Measurements from ENCODE around the gene RGS5.

Gene RGS5

DNA sequence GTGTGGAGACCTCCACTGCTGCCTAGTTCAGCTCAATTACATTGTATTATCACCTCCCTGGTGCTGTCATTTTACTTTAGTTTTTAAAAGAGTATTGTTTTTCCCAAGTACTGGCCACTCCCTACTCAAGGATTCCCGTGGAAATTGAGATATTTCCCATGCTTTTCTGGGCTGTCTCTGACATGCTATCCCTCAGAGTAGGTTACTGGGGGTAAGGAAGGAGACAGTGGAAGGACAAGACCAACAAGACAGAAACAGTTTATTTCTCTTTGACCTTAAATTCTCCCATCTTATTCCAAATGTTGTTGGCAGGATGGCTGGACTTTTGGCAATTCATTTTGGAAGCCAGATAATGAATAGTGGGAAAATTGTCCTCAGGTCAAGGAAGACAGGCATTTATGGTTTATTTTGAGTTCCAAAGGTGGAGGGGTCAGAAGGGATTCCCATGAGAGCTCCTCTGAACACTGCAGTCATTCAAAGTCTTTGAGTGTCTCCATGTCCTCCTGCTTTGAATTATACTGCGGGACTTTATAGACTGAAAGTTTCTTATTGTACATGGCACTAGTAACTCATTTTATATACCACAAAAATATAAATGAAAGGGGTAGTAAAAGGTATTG, 20.3 kb downstream of the RGS5 start:
- DNase-seq (ENCODE audit: low read depth): no peak

DNA sequence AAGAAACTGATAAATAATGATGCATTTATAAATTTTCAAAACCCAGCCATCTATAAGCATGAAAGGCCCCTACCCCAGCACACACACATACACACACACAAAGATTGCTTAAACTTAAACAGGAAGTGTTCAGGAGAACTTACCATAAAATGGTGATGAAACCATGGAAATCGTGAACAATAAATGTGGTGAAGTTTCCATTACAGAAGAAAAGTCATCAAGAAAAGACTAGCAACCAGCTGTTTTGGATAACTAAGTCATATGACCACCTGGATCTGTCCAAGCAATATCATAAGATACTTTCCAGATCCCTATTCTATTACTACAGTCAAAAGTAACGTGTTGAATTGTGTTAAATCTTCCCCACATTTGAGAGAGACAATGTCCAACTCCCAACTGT, 24.1 kb downstream of the RGS5 start:
- DNase-seq (ENCODE audit: low read depth): no peak

DNA sequence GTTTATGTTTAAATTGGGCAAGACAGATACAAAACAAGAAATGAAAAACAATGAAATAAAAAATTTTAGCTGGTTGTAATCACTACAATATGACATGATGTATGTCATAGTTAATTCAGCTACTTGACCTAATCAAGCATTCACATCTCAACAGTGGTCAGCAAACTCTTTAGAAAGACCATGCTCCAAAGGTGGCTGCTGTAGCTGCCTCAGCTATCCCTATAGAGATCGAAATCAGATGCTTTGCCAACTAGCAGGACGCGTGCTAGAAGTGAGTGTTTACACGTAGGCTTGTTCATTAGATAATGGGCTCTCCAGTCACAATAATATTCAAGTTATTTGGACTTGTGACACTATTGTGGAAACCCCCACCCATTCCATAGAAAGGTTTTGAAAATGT, 25.9 kb downstream of the RGS5 start:
- DNase-seq (ENCODE audit: low read depth): no peak

DNA sequence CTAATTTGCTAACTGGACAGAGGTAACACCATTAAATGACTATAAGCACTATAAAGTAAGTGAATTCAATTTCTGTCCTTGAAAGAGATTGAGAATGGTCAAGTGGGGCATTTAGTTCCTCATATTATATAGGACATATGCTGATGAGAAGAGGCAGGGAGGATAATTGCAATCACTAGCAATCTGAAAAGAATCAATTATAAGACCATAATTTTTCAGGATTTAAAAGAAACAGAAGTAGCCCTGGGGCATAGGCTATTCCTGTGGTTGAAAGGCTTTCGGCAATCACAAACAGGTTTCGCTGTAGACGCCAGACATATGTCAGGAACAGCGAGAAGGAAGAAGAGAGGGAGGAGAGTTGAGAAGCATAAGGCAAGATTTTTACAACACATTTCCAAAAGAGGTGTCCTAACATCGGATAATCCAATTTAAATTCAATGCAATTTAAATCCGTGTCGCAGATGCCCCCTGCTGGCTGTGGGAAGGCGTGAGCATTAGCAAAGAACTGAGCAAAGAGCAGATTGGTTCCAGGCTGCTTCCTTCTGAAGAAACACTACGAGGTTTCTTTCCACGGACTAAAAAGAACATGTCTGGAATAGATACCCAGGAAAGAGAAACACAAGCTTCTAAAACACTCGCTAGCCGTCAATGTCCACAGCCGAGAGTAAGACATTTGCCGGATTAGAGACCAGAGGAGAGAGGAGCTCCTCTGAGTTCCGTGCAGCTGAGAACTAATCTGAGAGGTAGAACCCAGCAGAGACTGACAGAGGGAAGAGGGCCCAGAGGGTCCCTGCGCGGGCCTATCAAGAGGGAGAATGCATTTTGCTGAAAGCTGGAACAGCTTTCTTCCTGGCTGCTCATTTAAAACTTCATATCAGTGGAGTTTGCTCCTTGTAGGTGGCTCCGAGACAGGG, 27.9 kb downstream of the RGS5 start:
- no peak for DNase-seq (ENCODE audit: low read depth)

DNA sequence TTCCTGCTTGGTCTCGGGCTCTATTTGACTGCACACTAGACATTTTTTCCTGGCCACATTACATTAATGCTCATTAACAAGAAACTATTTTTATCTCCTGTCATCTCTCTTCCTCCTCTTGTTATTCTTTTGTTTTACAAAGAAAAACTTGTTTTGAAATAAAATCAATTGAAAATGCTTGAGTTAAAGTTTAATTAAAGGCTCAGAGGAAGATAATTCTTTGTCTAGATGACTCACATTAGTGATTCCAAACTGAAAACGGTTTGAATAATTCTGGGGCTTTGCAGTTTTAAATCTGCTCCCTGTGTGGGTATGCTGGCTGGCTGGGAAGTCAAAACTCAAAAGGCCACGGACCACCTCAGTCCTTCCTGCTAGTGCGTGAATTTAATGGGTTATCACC, 29.6 kb downstream of the RGS5 start:
- DNase-seq (ENCODE audit: low read depth): no peak

DNA sequence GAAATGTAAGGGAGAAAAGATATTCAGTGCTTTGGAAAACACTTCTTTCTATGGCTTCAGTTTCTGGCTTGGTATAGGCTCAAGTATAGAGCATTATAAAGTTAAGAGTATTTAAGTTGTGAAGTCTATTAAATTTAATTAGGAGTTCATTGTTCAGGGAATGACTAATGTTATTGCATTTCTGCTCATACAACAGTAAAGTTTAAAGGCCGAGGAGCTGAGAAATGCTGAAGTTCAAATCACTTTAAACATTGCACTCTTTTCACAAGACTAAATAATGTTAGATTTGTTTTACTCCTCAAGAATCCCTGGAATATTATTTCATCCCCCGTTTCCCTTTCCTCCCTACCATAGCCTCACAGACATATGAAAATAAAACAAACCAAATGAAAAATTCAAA, 30.1 kb downstream of the RGS5 start:
- no peak for DNase-seq (ENCODE audit: low read depth)

DNA sequence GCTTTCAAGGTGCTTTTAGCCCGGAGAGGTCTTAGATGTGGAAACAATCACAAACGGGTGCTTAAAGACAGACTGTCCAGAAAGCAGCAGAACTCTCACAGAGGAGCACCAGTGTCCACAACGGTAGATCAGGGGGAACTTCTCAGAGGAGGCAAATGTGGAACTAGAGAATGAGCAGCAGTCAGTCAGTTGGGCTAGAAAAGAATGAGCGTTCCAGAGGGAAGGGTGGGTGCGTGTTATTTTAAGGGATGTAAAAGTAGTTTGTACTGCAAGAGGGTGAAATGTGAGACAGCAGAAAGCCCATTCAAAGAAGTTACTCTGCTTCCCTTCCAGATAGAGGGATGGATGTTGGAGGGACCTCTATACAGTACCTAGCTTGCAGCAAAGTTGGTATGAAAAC, 30.9 kb downstream of the RGS5 start:
- no peak for DNase-seq (ENCODE audit: low read depth)

DNA sequence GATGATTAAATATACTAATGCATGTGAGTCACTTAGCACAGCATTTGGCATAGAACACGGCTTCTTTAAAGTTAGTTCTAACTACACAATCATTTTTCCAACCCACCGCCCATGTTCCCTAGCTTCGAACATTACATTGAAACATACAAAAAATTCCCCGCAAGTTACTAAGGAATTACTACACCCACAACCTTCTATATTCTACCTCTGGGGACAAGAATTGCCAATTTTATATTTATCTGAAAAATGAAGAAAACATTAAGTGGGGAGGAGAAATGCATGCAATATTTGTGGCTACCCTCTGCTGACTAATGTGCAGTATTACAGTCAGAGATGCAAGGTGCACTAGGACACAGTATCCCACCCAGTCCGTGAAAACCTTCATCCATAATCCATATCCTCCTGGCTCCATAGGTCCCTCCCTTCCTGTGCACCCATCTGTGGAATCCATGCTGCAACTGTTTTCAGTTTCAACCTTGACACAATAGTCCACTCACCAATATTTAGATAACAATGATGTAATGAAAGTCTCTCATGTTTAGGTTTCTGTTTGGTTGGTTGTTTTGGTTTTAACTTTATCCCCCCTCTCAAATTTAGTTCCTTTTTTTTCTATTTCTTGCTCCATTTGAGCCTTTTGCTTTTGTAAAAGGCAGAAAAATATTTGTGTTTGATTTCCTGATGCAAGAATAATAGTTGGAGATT, 31.6 kb downstream of the RGS5 start:
- DNase-seq (ENCODE audit: low read depth): no peak

DNA sequence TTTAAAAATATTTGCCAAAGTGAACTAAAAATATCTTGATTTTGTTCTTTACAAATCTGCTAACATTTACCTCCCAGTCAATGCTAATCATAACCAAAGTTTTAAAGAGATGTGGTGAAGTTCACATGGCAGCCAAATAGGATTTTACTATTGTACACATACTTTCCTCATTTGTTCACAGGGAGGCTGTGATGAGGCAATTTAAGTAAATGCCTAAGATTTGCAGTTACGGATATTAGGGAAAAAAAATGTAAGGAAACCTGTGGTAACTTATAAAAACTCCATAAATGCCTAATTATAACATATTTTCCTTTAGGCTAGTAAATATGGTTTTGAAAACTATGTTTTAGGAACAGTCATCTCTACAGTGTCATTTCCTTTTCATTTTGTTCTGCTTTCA, 32.4 kb downstream of the RGS5 start:
- no peak for DNase-seq (ENCODE audit: low read depth)

DNA sequence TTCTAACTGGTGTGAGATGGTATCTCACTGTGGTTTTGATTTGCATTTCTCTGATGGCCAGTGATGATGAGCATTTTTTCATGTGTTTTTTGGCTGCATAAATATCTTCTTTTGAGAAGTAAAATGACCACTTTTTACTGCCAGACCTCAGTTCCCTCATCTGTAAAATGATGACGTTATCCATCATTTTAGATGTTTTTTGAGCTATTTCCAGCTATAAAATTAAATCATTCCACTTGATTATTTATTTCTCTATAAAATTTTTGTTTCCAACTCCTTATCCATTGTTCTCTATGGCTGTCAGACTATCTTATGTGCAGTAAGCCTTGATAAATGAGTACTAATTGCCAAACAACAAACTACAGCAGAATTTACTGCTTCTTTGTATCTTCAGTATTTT, 33.2 kb downstream of the RGS5 start:
- no peak for DNase-seq (ENCODE audit: low read depth)

DNA sequence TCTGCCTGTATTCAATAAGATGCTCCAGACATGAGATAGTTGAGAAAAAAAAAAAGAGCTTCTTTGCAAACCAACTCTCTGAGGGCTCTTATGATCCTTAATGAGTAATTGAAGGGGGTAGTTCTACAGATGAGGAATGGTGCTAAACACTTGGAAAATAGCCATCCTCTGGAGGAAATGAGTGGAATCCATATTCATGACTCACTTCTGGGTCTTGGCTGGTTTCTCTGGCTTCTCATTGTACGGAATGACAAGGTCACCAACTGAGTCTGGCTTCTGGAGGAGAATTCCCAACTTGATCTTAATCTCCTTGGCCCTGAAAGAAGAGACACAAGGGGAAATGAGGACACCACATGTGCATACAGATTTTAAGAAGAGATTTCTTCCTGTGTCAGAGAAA, 34.7 kb downstream of the RGS5 start:
- DNase-seq (ENCODE audit: low read depth): no peak

DNA sequence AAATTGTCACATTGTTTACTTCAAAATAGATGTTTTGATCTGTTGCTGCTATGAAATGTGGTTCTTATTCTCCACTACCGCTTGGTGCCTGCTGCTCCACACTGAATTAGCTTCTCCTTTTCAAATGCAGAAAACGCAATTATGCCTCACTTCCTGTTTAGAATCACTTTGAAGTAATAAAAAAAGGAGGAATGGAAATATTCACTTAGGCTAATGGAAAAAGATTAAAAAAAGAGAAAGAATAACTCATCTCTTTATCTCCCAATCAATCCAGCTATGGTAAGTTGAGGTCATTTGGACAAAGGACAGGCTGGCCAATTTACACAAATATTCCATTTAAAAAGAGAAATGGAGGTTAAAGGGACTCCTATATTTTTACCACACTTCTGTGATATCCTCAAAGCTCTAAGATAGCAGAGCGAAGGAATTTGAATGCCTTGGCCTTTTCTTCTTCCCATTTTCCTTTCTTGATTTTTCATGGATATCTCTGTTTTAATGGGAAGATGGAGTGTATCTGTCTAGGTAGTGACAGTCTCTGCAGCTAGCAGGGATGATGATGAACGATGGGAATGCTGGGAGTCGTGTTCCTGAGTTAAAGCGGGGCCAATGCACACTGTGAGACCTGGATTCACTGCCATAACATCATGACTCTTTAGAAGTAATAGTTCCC, 35.7 kb downstream of the RGS5 start:
- no peak for DNase-seq (ENCODE audit: low read depth)

DNA sequence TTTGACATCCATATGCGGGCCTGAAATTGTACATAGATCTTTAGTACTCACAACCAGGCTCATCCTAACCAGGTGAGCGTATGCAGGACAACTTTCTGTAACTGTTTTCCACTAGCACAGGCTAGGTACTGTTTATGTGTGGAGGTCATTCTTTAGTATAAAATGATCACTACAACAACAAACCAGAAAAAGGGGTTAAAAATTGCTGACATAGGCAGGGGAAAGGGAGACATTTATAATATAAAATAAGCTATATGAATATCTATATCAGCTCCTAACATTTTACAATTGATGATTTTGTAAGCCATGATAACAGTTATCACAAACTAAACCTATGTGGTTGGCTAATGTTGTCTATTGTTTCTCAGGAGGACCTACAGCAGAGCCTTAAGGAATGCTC, 37.6 kb downstream of the RGS5 start:
- DNase-seq (ENCODE audit: low read depth): no peak

DNA sequence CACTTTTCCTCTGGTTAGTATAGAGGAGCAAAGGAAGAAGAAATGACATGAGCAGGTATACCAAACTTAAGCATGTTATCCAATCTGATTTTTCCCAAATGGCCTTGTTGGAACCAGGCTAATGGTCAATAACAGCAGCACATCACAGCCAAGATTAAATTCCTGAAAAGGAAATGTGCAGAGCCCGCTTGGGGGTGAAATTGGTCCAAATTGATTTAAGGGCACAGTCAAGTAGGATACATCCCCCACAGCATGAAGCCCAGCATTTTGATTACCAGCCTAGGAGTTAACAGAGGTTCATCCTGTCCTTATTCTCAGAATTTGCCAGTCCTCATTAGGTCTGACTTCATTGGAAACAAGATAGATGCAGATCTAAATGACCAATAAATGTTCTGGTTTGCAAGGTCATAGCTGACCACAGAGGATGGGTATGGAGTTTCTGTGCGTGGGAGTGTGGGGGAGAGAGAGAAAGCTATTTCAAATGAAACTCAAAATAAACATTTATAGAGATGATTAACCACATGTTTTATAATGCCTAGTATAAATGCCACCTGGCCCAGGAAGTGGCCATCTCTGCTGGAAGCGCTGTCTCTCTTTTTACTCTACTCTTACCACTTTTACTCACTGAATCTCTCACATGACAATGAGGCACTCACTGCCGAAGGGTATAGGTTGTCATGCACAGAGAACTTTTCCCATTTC, 38.7 kb downstream of the RGS5 start:
- DNase-seq (ENCODE audit: low read depth): no peak

DNA sequence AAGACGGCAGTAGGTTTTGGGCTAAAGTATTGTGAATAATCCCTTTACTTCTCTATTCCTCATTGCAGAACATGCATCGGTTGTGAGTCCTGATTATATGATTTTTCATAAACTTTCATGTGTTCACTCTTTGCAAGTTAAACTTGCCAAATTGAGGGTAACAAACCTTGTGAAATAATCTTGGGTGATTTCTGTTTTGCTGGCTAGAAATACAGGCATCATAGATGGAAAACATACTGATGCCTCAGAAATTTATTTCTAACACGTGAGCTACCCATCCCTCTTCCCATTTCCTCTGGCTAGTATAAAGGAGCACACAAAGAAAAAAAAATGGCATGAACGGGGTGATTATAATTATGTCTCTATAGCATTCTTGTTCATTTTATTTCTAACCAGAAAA, 39.6 kb downstream of the RGS5 start:
- DNase-seq (ENCODE audit: low read depth): no peak

DNA sequence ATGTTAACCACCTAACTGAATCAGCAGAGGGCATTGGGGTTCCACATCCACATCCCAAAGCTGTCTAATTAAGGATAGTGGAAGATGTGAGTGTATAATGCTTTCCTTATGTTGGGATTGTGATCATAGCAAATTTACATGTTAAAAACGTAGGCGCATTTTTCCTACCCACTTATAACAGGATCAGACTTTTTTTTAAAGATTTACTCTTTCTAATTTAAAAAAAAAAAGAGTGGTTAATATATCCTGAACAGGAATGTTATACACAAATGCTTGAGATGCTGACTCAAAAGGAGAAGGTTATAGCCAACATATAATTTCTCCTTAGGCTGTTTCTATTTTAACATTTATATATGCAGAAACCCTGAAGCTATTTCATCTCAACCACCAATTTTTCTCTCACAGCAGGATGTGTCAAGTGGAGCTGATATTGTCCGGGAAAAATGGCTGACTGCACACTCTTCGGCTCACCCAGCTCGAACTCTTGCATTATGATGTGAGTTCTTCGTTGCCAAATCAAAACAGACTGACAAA, 40.3 kb downstream of the RGS5 start:
- no peak for DNase-seq (ENCODE audit: low read depth)

DNA sequence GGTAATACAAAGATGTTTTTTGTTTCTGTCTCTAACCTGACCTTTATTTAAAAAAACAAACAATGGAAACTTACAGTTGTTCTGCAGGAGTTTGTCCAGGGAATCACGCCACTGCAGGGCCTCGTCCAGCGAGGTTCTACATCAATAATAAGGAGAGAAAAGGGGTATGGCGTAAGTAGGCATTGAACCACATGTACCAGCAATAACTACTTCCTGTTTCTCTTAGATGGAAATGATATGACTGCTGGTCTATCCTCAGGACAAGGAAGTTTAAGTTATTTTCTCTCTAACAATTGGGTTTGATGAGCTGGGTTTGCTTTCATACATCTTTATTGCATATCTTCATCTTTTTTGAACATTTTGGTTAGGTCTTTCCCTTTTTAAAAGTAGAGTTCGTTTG, 40.9 kb downstream of the RGS5 start:
- DNase-seq (ENCODE audit: low read depth): no peak

DNA sequence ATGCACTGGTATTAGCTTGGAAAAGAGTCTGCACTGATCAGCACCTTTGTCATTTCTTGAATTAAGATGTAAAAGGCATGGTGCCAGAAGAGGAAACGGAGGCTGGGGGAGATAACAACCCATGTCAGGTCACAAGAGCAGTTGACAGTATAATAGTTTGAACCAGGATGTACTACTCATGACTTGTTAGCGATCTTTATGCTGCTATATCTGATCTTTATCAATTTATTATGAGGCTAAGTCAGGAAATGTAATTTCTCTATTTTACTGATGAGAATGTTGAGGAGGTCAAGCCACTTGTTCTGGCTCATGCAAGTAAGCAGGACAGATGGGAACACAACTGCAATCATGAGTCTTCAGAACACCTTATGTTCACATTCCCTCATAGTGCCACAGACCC, 41.4 kb downstream of the RGS5 start:
- no peak for DNase-seq (ENCODE audit: low read depth)

DNA sequence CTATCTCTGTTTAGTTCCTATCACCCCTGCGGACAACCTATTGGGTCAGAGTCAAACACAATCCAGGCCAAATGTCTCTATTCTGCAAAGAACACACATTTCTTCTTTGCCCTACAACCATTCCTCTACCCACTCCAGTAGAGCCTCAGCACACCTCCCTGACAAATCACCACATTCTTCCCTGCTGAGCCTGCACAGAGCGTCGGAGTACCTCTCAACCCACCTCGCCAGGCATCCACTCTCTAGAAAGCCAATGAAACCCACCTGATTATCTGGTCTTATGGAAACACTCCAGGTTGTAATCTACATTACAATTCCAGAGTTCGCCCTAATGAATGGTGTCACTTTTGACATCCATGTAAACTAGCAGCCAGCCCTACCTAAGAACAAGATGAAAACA, 47.1 kb downstream of the RGS5 start:
- DNase-seq (ENCODE audit: low read depth): no peak

DNA sequence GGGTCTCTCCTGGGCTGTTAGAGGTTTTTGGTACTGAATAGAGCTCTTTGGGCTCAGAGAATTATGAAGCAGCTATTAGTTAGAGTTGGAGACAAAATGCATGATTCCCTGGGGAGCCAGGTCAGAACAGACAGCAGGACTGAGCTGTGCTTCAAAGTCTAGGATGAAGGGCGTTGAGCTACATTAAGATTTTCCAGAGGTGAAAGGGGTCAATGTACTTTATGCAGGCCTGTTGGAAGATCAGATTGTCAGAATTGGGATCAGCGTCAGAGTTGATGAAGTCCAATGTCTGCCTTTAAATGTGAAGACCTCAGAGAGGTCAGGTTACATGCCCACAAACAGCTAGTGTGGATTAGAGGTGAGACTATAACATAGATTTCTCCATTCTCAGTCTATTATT, 53.8 kb downstream of the RGS5 start:
- no peak for DNase-seq (ENCODE audit: low read depth)

DNA sequence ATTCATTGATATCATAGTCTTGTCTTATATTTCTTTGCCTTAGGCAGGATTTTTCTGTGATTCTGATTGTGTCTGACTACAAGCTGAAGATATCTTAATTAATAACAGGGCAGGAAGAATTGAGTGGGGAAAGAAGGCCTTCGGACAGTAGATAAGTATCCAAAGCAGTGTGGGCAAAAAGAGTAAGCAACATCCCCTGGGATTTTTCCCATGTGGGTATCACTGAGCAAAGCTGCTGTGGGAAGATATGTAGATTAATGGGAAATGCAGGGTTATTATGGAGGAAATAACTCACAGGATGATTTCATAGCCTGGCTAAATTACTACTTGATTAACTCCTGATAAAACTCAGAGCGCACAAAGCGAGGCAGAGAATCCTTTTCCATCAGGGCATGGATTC, 55.7 kb downstream of the RGS5 start:
- no peak for DNase-seq (ENCODE audit: low read depth)

DNA sequence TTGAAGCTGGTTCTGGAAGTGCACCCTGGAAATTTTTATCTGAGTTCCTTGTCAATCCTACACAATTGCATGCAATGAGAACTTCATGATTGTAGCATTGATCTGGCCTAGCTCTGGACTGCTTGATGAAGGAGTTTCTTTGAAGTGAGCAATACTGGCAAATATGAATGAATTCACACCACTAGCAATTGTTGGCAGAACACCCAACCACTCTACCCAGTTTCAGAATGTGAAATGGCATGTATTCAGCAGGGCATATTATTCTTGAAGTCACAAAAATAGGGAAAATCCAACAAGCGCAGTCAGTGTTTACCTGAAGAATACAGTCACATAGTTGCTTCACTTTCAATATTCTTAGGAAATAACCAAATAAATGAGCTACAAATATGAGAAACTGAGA, 57.3 kb downstream of the RGS5 start:
- no peak for DNase-seq (ENCODE audit: low read depth)
